AG08396 (cell line): ENCODE data around the gene KRT14.
"Not testable (repeated sequence)": the region's sequence is repeated elsewhere in the genome, so short reads cannot be mapped to it uniquely, and the experiment has no call there.

Experiments
- DNase-seq: peaks from one replicate; pipeline ENCODE4 v3.0.0; 2012; ENCODE audit warnings: low spot score, mixed read lengths

KRT14 gene

DNA sequence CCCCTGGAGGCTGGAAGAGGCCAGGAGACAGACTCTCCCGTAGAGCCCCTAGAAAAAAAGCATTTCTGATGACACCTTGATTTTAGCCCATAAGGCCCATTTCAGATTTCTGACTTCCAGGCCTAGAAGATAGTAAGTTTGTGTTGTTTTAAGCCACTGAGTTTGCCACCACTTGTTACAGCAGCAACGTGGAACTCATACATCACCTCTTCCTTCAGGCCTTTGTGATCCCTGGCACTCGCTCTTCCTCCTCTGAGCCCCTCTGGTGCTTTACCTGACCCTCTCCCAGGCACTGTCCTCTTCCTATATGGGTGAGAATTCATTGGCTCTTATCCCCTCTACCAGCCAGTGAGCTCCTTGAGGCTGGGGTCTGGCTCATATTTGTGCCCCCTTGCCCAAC, 39.9 kb downstream of the KRT14 start:
- no peak for DNase-seq

- DNase-seq: no peak
Measured at GRCh38 chr17:41545829-41546410, 40.8 kb downstream of the KRT14 start.

DNA sequence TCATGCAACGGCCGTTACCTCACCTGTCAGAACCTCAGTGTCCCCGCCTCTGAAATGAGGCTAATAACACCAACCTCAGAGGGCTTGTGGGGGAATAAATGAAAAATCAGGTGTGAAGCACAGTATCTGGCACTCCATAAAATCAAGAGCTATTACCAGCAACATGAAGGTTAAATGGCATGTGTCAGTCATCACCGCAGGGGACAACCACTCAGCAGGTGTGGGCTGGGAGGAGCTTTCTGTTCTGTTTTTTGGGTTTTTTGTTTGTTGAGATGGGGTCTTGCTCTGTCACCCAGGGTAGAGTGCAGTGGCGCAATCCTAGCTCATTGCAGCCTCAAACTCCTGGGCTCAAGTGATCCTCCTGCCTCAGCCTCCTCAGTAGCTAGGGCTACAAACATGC, 41.8 kb downstream of the KRT14 start:
- no peak for DNase-seq

- no peak for DNase-seq
Measured at GRCh38 chr17:41544491-41544892, 42.2 kb downstream of the KRT14 start.

DNA sequence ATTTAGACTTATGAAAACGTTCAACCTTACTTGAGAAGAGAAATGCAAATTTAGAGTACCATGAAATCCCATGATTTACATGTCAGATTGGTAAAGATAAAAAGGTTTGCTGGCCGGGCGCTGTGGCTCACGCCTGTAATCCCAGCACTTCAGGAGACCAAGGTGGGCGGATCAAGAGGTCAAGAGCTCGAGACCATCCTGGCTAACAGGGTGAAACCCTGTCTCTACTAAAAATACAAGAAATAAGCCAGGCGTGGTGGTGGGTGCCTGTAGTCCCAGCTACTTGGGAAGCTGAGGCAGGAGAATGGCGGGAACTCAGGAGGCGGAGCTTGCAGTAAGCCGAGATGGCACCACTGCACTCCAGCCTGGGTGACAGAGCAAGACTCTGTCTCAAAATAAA, 43.9 kb downstream of the KRT14 start:
- not testable (repeated sequence) for DNase-seq

DNA sequence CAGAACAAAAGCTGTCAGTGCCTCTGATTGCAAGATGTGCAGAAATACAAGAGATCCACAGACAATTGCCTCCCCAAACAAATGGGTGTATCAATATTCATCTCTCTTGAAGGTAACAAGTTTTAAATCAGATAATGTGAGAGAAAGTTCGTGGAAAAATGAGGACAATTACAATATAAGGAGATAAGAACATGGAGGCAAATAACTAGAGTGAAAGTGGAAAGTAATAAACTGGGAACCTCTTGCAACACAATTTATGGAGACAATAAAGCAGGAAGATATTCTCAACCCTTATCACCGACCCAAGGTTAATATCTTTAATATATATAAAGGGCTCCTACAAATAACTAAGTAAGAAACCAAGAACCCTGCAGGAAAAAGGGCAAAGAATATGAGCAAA, 44.3 kb downstream of the KRT14 start:
- DNase-seq: no peak

DNA sequence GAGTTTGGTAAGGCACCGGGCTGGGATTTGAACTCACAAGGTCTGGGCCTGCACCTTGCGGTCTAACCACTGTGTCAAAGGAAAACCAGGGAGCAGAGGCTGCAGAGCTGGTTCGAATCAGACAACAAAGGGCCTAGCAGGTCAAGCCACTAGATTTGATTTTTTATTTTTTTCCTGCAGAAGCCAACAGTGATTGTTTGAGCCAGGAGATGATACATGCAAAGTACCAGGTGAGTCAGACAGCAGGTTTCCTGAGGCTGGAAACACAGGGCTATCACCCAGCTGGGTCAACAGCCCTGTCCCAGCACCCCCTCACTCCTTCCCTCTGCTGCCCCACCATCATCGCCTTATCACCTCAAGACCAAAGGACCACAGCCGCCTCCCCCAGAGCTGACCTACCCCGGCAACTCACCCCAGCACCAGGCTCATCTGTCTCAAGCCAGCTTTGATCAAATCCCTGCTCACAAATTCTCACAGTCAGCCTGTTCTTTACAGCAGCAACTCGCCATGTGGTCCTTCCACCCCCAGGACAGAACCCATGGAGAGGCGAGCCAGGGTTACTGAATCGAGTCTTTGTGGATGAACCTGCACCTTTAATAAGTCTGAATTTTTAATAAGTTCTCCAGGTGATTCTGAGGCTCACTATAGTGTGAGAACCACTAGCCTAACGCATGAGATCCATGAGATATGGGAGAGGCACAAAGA, 45.6 kb downstream of the KRT14 start:
- no peak for DNase-seq

- DNase-seq: no peak
Measured at GRCh38 chr17:41539979-41540701, 46.6 kb downstream of the KRT14 start.

DNA sequence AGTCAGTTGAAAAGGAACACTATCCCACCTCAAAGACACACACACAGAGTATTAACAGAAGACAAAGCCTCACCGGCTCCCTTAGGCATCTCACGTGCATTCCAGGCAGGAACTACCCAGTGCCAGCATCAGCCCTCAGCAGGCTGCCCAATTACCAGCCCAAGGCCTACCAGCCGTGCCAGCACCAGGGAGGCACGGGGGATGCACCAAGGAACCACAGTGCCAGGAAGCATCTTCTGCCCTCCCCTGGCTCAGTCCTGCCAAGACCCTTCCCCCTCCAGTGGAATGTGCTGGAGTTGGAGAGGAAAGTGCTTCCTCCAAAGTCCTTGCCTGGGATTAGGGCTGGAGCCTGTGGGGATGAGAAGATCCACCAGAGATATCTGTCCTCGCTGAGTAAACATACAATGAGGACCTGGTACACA, 47.6 kb downstream of the KRT14 start:
- DNase-seq: no peak

DNA sequence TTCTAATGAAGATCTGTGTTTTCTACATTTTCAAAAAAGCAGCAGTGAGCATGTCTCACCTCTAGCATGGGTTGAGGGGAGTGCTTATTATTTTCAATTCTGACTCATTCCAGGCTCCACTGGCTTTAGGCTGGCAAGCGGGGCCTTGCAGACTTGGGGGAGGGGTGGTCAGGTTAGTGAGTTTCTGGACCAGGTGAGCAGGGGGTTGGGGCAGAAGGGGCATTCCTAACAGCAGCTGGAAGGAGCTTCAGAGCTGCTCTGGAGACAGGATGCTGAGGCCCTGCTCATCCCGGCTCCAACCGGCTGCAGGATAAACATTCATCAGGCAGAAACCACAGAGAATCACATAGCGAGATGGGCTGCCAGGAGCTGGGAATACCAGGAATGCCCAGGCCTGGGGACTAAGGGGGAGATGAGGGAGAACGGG, 48.1 kb downstream of the KRT14 start:
- DNase-seq: peak; percentile 49

GRCh38 chr17:41537990-41538389, 48.7 kb downstream of the KRT14 start:
- DNase-seq: no peak

GRCh38 chr17:41537614-41537954, 49.1 kb downstream of the KRT14 start:
- no peak for DNase-seq

GRCh38 chr17:41536741-41537613, 49.7 kb downstream of the KRT14 start:
- DNase-seq: no peak

DNA sequence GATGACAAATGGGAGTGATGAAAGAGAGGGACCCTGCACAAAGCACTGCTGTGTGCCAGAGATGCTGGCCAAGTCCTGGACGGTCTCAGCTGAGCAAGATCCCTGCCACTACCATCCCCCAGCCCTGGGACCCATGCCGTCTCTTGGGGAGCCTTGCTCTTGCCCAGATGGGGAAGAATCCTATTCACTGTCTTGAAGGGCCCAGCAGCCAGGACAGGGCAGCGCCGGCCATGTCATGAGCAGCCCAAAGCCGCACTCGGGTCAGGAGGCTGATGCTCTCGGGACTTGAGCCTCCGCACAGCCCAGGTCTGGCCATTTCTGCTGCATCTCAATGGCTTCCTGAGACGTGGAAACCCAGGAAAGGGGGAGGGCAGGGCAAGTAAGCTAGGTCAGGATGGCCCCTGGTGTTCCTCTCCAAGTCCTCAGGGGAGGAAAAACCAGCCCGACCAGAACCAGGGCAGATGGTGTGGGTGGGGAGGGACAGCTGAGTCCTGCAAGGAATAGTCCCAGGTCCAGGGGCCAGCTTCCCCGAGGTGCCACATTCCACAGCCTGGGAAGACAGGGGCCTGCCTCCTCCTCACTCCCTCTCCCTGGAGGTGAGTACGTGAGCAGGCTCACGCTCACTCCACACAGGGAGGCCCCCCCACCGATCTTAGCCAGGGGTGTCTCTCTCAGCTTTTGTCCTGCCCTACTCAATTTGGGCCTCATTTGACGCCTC, 50.8 kb downstream of the KRT14 start:
- DNase-seq: no peak

GRCh38 chr17:41534899-41535546, 51.7 kb downstream of the KRT14 start:
- no peak for DNase-seq

DNA sequence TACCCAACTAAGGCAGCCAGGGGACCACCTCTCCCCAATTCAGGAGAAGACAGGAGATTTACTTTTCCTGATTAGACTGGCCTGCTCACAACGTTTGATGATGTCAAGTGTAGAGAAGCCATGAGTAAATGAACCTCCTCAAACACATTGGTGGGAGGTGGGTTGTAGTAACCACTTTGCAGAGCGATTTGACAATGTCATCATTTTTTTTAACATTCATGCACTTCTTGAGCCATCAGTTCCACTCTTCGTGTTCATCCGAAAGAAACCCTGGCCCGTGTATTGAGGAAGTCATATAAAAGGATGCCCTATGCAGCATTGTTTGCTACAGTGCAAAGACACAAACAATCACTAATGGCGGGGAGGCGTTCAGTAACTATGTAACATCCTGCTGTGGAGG, 53.1 kb downstream of the KRT14 start:
- DNase-seq: no peak

DNA sequence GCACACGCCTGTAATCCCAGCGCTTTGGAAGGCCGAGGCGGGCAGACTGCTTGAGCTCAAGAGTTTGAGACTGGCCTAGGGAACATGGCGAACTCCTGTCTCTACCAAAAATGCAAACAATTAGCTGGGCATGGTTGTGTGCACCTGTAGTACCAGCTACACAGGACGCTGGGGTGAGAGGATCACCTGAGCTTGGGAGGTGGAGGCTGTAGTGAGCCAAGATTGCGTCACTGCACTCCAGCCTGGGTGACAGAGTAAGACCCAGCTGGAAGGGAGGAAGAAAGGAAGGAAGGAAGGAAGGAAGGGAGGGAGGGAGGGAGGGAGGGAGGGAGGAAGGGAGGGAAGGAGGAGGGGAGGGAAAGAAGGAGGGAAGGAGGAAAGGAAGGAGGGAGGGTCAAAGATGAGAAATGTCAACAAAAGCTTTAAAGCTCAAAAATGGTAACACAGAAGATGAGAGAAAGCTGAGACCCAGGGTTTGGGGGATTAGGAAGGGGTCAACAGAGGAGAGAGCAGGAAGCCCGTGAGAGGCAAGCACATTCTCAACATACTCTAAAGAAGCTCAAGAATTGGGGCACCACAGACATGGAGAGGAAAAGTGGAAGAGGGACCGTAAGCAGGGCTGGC, 53.6 kb downstream of the KRT14 start:
- DNase-seq: no peak
